ENCODE results near the gene KIF2C. TPM values are rescaled to one million over a fixed set of nuclear protein-coding genes. Genes with fewer than 3 reads are reported as not detected.
A peak's percentile ranks its signal among the peaks of the same experiment; 100 is the strongest.

The KIF2C gene
- total and polyA plus RNA-seq, 9 of the 15 experiments (the other 6 are each of a cell fraction or from before 2014, with no cell fraction given): 84.9 to 226 (median 169) TPM

- TF ChIP-seq ZNF253 (CRISPR knock-in tag; conservative IDR thresholded peaks at IDR 0.05) (no peak), ZBTB7A (IDR thresholded peaks at IDR 0.05; ENCODE audit: borderline replicate concordance, control insufficient read depth, low read depth, low read length) (0 out of 2 replicates have a peak, but pooled peaks have one; percentile 68), TAL1 (IDR thresholded peaks at IDR 0.05) (peak; percentile 1; the same call in 1 of the 2 replicates), MCM3 (IDR thresholded peaks at IDR 0.05) (no peak), E2F3 (CRISPR knock-in tag; IDR thresholded peaks at IDR 0.05) (peak; percentile 77; the same call in 1 of the 2 replicates), HMGXB4 (CRISPR knock-in tag; IDR thresholded peaks at IDR 0.05) (no peak; the same call in none of the 2 replicates), MAFG (tag; conservative IDR thresholded peaks at IDR 0.05) (peak; percentile 60; the same call in 1 of the 2 replicates), ZNF830 (CRISPR knock-in tag; IDR thresholded peaks at IDR 0.05) (no peak), BDP1 (IDR thresholded peaks at IDR 0.05; ENCODE audit: insufficient read depth, insufficient read length) (no peak), TFAP4 (CRISPR knock-in tag; IDR thresholded peaks at IDR 0.05; ENCODE audit: borderline replicate concordance) (peak; percentile 99), ETV5 (CRISPR knock-in tag; IDR thresholded peaks at IDR 0.05; ENCODE audit: low read depth) (peak; percentile 99), BRF2 (IDR thresholded peaks at IDR 0.05; ENCODE audit: borderline replicate concordance, insufficient read depth, insufficient read length) (no peak), ZNF174 (CRISPR knock-in tag; IDR thresholded peaks at IDR 0.05) (no peak; the same call in 1 of the 2 replicates), E2F6 (IDR thresholded peaks at IDR 0.05; ENCODE audit: borderline replicate concordance in 1 of 2, extremely low read depth in 1 of 2, insufficient read depth in 1 of 2, insufficient read length in 1 of 2, low read depth in 1 of 2, low read length in 1 of 2, poor library complexity in 1 of 2, severe bottlenecking in 1 of 2) (peak; percentile 81 to 95), MLLT1 (IDR thresholded peaks at IDR 0.05) (peak; percentile 53 to 78; a peak in 2 of 4 replicates), SMARCE1 (IDR thresholded peaks at IDR 0.05) (peak; percentile 91), MYNN (IDR thresholded peaks at IDR 0.05) (peak; percentile 95), MYNN (CRISPR knock-in tag; IDR thresholded peaks at IDR 0.05) (no peak), HNRNPL (IDR thresholded peaks at IDR 0.05; ENCODE audit: low read depth, low read length) (peak; percentile 54; the same call in 1 of the 2 replicates), ZNF3 (CRISPR knock-in tag; IDR thresholded peaks at IDR 0.05) (no peak)
Measured at GRCh38 chr1:44807364-44808062, 67.9 kb downstream of the KIF2C start (continued).

Data from K562 (cell line).